C1 segment of cervical spinal cord (tissue), 14 donors: ENCODE results near the gene MCM3AP.

Experiments
- DNase-seq, 14 donors: peaks; one replicate each; lab custom pipeline; 2025; lab: John Stamatoyannopoulos, UW

MCM3AP gene

DNA sequence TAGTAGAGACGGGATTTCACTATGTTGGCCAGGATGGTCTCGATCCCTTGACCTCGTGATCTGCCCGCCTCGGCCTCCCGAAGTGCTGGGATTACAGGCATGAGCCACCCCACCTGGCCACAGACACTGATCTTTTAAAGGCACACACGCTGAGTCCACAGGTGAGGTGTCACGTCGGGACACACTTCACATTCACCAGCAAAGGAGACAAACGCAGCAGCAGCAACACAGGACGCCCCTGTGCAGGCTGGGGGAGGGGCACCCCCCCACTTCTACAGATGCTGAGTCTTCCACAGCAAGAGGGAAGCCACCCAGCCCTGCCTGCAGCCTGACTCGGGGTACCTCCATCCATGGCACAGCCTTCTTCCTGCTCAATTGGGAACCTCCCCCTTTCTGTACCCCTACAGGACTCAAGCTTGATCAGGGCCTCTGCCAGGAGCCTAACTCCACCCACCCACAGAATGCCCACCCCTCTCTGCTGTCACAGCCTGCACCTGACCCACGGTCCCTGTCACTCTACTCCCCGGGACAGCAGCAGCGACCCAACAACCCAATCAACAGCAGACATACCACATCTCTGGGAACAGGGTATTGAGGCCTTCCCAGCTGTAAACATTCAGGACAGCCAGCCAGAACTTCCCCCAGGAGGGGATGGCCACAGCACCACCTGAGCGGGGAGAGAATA, 66.4 kb downstream of the MCM3AP start:
- no peak for DNase-seq

- DNase-seq, result no peak
Measured at GRCh38 chr21:46217511-46218196, 67.8 kb downstream of the MCM3AP start.

DNA sequence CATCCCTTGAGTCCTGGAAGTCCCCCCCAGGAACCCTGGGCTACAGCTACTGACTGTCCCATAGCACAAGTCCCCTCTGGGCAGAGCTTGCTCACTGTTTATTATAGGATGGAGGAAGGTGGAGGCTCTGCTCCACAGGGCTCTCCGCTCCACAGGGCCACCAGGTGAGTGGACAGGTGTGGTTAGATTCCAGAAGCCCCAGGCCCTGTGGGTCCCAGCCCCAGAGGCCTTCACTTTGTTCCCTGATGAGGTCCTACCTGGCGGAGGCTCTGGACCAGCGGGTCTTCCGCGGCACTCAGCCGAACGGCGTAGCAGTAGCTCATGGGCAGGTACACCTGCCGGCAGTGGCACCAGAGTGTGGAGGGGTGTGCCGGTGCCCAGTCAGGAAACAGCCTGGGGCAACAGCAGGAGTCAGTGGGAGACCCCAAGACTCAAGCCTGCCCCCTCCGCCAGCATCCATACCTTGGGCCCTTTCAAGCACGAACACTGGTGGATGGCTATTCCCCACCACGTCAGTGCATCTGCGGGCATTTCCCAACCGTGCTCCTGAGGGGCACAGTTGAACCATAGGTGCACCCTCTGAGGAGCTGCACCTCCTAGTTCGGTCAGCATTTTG, 69.2 kb downstream of the MCM3AP start:
- DNase-seq, result no peak

GRCh38 chr21:46215436-46216131, 69.8 kb downstream of the MCM3AP start:
- no peak for DNase-seq

GRCh38 chr21:46214478-46215340, 70.7 kb downstream of the MCM3AP start:
- DNase-seq, result no peak

DNA sequence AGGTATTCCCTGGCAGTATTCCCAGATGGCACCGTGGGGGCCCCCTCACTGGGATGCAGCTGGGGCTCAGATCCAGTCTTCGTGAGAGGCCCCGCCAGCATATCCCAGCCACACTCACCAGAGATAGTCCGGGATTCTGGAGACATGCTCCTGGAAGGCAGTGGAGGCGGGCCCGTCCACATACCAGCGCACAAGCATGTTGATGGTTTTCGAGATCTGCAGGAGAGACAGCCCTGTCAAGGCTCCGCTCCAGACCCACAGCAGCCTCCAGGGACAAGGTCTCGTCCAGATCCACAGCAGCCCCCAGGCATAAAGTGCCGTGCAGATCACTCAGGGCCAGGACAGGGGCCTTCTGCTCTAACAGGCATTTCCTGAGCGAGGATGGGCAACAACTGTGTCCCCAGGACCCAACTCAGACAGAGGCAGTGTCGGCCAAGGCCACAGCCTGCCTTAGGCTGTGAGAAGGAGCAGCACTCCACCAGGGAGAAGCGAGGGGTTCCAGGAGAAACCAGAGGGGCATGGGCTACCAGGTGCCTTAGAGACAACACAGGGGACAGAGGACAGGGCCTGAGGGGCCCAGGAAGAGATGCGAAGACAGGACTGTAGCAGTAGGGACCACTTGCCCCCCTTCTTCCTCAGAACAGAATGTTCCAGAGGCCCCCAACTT, 71.7 kb downstream of the MCM3AP start:
- DNase-seq, result no peak

GRCh38 chr21:46212721-46213484, 72.5 kb downstream of the MCM3AP start:
- no peak for DNase-seq

DNA sequence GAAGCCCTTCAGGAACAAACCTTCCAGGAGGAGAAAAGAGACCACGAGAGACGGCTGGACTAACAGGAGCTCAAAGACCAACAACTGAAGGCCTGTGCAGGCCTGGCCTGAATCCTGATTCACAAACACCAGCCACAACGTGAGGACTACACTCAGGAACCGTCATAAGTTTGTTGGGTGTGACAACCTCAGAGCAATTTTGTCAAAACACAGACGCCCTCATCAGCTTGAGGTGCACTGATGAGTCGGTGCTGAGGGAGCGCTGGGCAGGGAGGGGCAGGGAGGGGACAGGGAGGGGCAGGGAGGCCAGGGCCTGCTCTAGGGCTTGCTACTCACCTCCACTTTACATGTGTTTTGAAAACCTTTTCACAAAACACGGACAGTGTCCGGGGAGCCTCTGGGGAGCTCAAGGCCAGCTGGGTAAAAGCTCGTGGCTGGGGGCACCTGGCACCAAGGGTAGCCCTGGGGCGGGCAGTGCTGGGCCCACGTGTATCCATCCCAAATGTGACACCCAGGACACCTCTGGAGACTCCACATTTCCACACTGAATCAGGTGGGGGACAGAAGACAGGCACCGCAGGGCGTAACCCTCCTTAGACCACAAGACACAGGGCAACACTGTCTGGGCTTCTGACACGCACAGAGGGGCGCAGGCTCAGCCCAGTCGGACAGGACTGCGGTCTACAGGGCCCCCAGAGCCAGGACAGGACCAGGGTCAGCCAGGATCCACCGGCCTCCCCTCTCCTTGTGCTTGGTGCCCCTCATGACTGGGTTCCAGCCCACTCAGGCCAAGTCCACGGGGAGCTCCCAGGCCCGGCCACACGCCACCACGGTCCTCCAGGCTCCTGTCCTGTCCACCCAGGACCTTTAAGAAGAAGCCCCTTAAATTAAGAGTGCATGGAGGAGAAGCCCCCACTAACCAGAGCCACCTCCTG, 73.4 kb downstream of the MCM3AP start:
- DNase-seq, result no peak

DNA sequence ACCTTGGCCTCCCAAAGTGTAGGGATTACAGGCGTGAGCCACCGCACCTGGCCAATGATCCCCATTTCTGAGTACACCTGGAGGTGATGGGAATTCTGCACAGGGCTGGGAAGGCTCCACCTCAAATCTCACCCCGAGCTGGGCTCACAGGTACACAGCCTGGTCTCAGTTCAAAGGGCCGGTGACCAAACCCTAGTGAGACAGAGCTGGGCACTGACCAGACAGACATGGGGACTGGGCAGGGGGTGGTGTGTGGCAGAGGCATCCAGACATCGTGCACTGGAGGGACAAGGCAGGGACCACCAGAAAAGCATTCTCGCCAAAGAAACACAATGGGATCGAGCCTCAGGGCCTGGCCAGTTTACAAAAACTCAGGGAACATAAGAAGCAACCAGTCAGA, 74.0 kb downstream of the MCM3AP start:
- no peak for DNase-seq

DNA sequence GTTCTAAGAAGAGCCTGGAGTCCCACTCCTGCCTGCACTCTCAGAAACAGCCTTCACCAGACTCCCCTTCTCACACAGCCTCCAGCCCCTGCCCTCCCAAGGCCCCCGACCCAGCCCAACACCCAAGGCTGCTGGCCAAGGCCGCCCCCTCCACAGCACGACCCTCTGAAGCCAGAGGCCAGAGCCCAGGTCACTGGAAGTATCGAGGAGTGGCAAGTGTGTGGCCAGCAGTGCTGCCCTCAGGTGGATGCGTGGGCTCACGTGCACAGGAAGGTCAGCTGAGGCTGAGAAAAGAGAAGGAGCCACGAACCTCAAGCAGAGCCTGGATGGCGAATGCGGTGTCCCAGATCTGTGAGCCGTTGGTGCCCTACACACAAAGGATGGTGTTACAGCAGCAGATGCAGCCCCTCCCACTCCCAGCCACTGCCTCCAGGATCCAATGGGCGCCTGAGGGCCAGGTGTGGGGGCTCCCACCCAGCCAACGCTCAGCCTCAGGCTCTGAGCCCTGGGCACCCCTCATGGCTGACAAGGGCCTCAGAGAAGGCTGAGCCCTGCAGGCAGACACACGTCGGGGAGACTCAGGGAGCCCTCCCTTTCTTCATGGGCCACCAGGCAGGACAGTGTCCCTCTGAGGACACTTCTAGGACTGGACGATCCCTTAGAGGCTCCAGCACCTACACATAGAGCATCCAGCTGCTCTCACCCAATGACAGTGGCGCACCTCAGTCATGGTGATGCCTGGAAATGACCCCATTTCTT, 74.9 kb downstream of the MCM3AP start:
- DNase-seq, result no peak

- DNase-seq, result no peak
Measured at GRCh38 chr21:46208761-46209721, 76.4 kb downstream of the MCM3AP start.

- DNase-seq, result no peak
Measured at GRCh38 chr21:46207920-46208591, 77.4 kb downstream of the MCM3AP start.

DNA sequence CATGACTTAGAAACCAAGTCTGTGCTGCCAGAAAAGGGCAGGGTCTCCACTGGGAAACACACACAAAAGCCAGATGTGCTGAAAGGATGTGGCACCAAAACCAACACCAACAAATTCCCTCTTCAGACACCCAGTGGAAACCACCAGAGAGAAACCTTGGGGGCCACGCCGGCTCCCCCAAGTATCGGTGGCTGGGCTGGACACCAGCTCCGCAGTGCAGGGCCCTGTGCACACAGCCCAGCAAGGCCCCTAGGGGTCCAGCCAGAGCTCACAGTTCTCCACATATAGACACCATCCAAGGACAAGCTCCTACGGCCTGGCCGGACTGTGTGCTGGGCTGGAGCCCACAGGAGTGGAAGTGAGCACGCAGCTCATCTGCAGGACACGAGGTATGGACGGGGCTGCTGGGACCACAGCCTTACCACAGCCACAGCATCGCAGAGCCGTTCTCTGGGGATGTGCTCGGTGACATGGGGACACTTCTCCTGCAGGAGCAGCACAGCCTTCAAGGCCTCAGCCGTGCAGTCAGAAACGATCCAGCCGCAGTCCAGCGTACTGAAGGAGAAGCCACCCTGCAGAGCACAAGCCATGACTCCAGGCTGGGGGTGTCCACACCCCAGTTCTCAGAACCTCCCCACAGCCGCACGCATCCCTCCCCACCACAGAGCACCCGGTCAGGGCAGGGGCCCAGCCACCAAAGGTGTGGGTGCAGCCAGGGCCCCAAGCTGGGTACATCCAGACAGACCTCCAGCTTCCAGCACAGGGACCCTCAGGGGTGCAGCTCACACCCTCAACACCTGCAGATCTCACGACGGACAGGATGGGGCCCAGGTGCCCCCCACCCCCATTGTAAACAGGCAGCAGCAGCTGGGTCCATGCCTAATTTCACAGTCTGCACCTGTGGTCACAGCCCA, 78.1 kb downstream of the MCM3AP start:
- DNase-seq, result no peak

DNA sequence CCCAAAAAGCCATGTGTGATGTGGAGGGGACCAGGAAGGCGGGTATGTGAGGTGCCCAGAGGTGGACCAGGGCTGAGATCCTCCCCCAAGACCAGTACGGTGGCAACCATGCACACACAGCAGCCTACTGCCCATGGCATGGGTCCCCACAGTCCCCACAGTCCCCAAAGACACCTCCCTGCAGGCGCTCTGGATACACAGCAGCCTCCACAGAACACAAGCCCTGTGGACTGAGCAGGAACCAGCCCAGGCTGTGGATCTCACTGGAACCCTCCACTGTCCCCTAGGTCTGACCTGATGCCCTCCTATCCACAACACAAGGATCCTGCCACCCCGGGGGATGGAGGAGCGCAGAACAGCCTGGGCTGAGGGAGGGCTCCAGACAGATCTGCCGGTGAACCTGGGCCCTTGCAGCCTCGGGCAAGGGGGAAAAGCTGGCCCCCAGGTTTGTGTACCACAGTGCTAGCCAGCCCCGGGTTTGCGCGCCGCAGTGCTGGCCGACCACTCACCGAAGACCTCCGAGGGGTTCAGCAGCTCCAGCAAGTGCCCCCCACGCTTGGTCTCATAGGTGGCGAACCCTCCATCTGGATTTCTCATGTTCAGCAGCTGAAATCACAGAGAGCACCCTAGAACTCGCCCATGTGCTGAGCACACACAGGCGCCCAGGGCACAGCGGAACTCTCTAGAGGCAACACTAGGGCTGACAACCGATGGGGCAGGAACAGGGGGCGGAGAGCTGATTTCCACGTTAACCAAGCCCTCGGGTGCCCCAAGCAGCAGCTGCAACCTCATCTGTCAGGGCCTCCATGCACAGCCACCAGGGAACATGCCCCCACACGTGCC, 79.0 kb downstream of the MCM3AP start:
- DNase-seq, result no peak
